Fibroblast of pulmonary artery (primary cell): Measurements from ENCODE around the gene ST14.

Experiments used
- DNase-seq: peaks from one replicate; pipeline ENCODE4 v3.0.0-alpha.2; 2010; ENCODE audit warnings: low read depth
- H3K4me3 ChIP-seq: replicated peaks from 2 replicates; pipeline ENCODE4 v1.5.1; 2011; ENCODE audit warnings: low read depth, mild to moderate bottlenecking, control low read depth, low read length, moderate library complexity
- TF ChIP-seq, protein P1 (sequence below): IDR thresholded peaks from 2 replicates; pipeline ENCODE4 v1.5.1; 2011; ENCODE audit warnings: mild to moderate bottlenecking, control low read depth, low read length, inconsistent platforms; ENCODE audit errors: missing control alignments

The ST14 gene

GRCh38 chr11:130212431-130212961 is 52.9 kb downstream of the ST14 start:
- DNase-seq = no peak
- TF ChIP-seq, protein P1, sequence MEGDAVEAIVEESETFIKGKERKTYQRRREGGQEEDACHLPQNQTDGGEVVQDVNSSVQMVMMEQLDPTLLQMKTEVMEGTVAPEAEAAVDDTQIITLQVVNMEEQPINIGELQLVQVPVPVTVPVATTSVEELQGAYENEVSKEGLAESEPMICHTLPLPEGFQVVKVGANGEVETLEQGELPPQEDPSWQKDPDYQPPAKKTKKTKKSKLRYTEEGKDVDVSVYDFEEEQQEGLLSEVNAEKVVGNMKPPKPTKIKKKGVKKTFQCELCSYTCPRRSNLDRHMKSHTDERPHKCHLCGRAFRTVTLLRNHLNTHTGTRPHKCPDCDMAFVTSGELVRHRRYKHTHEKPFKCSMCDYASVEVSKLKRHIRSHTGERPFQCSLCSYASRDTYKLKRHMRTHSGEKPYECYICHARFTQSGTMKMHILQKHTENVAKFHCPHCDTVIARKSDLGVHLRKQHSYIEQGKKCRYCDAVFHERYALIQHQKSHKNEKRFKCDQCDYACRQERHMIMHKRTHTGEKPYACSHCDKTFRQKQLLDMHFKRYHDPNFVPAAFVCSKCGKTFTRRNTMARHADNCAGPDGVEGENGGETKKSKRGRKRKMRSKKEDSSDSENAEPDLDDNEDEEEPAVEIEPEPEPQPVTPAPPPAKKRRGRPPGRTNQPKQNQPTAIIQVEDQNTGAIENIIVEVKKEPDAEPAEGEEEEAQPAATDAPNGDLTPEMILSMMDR = no peak
- no peak overlapping the region for H3K4me3 ChIP-seq

DNA sequence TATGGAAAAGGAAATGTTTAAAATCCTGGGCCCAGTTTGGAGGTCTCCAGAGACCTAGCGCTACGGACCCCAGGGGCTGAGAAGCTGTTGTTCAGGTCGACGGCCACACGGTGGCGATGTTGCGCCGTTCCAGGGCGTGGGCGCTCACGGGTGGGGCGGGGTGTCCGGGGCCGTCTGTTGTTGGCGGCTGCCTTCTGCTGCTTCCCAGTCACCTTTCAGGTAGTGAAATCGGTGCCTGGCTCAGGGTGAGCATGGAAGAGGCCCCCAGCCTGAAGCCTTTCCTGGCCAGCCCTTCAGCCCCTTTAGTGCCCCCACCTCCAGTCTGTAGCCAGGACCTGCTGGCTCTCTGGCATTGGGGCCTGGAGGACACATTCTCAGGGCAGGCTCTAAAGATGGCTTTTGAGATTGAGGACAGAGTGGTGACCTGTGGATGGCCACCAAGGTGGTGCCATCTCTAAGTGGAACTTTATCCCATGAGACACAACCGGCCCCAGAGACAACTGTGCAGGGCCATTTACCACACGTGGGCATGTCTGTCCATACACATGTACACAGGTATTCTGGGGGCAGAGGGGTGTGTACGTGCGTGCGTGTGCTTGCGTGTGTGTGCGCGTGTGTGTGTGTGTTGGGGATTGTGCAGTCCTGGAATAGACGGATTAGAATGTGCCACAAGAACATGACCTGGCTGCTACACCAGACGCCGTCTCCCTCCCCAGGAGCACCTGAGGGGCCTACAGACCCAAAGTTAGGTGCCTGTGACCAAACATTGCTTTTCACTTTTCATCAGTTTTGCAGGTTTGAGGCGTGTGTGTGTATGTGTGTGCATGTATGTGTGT is 53.8 kb downstream of the ST14 start:
- TF ChIP-seq, protein P1 = peak; percentile 80
- no peak overlapping the region for H3K4me3 ChIP-seq
- DNase-seq = peak; percentile 33

DNA sequence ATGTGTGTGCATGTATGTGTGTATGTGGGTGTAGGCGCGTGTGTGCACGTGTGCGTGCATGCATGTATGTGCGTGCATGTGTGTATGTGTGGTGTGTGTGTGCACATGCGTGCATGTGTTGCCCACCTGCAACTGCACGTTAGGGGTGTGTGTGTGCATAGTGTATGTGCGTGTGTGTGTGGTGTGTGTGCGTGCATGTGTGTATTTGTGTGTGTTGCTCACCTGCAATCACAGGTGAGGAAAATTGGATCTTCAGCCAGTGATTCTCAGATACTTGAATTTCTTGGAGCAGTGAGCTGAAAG is 54.3 kb downstream of the ST14 start:
- no peak for DNase-seq
- no peak overlapping the region for H3K4me3 ChIP-seq
- TF ChIP-seq, protein P1 = no peak

- DNase-seq = no peak
- TF ChIP-seq, protein P1 = no peak
Measured at GRCh38 chr11:130214861-130215530, 55.4 kb downstream of the ST14 start.

DNA sequence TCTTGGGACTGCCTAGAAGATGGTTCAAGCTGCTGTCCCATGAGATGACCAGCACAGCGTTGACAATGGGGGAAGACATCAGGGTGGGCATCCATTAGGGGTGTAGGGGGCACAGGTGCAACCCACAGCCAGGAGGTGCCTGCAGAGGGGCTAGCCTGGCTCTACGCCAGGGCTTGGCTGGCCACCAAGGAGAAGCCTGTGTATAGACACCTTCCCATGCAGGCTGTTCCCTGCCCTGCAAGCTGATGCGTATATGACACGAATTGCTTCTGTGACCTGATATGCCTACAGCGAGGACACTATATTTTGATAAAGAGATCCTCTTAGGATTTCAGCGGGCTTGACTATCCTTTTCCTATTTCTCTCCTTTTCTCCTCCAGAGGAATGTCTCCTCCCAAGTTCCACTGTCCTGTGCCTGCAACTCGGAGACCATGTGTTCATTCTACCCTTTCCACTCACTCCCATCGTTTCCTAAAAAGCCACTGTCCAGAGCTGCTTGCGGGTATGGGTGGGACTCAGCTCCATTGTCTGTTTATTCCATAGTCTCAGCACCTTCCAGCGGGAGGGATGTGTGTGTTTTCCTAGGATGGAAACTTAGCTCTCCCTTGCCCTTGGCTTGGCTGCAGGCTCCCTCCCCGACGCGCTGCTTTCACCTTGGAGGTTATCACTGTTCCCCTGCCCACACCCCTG is 56.1 kb downstream of the ST14 start:
- TF ChIP-seq, protein P1 = no peak
- no peak for DNase-seq
- no peak overlapping the region for H3K4me3 ChIP-seq

More at GRCh38 chr11:130214861-130215530, 55.4 kb downstream of the ST14 start:
- no peak overlapping the region for H3K4me3 ChIP-seq

DNA sequence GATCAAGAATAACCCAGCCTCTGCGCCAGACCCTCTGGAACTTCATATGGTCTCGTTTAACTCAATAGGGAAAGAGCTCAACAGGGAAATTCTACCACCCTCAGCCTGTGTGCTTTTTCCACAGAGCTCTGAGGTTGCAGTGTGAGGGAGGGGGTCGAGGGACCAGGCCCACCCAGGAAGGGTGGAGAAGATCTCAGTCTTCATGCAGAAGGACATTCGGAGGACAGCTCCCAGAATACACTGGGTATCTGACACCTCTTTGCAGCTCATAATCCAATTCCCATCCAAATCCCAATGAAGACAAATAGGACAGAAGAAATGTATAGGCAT is 56.6 kb downstream of the ST14 start:
- H3K4me3 ChIP-seq = no peak overlapping the region
- TF ChIP-seq, protein P1 = no peak
- DNase-seq = no peak
